Stimulated activated CD8-positive, alpha-beta memory T cell treated with anti-CD3 and anti-CD28 coated beads, Interleukin-4, amount 100 ng/mL, for 48 hours (primary cell): ENCODE results near the gene CCDC85A.

ENCODE experiments used
- DNase-seq: peaks from one replicate; pipeline ENCODE4 v3.0.0-alpha.2; 2020

The CCDC85A gene

GRCh38 chr2:56314371-56314770 lies 130.6 kb downstream of the CCDC85A start:
- DNase-seq, result no peak

GRCh38 chr2:56314796-56315195 lies 131.0 kb downstream of the CCDC85A start:
- no peak for DNase-seq

GRCh38 chr2:56315376-56315775 lies 131.6 kb downstream of the CCDC85A start:
- no peak for DNase-seq

GRCh38 chr2:56316011-56316410 lies 132.2 kb downstream of the CCDC85A start:
- DNase-seq, result no peak

GRCh38 chr2:56318147-56318546 lies 134.4 kb downstream of the CCDC85A start:
- DNase-seq, result no peak

- DNase-seq, result no peak
Measured at GRCh38 chr2:56325661-56326345, 142.0 kb downstream of the CCDC85A start.

- no peak for DNase-seq
Measured at GRCh38 chr2:56326346-56326741, 142.6 kb downstream of the CCDC85A start.

- DNase-seq, result no peak
Measured at GRCh38 chr2:56331810-56332209, 148.0 kb downstream of the CCDC85A start.

- DNase-seq, result no peak
Measured at GRCh38 chr2:56333812-56334485, 150.2 kb downstream of the CCDC85A start.

- DNase-seq, result no peak
Measured at GRCh38 chr2:56334622-56335021, 150.8 kb downstream of the CCDC85A start.

- DNase-seq, result no peak
Measured at GRCh38 chr2:56335101-56335500, 151.3 kb downstream of the CCDC85A start.

- no peak for DNase-seq
Measured at GRCh38 chr2:56337342-56337741, 153.6 kb downstream of the CCDC85A start.

GRCh38 chr2:56338232-56338631 lies 154.4 kb downstream of the CCDC85A start:
- no peak for DNase-seq

- DNase-seq, result no peak
Measured at GRCh38 chr2:56344771-56345170, 161.0 kb downstream of the CCDC85A start.

- no peak for DNase-seq
Measured at GRCh38 chr2:56347881-56348280, 164.1 kb downstream of the CCDC85A start.

GRCh38 chr2:56348392-56349210 lies 164.8 kb downstream of the CCDC85A start:
- no peak for DNase-seq

- no peak for DNase-seq
Measured at GRCh38 chr2:56357655-56358295, 174.0 kb downstream of the CCDC85A start.

- no peak for DNase-seq
Measured at GRCh38 chr2:56361844-56362243, 178.1 kb downstream of the CCDC85A start.

GRCh38 chr2:56364902-56365301 lies 181.1 kb downstream of the CCDC85A start:
- no peak for DNase-seq

- no peak for DNase-seq
Measured at GRCh38 chr2:56369316-56369715, 185.5 kb downstream of the CCDC85A start.

GRCh38 chr2:56372071-56372656 lies 188.4 kb downstream of the CCDC85A start:
- no peak for DNase-seq

GRCh38 chr2:56375251-56375650 lies 191.5 kb downstream of the CCDC85A start:
- DNase-seq, result no peak
